Gastrocnemius medialis (tissue), 4 donors: ENCODE data around the gene CXCL14.

Source experiments
- POLR2A ChIP-seq, 2 donors: fragments of 450-650 bp; IDR thresholded peaks; one replicate each; pipeline ENCODE4 v1.6.1; 2017; ENCODE audit warnings: antibody characterized with exemption in 2 of 2, mild to moderate bottlenecking in 2 of 2, moderate library complexity in 2 of 2
- TF ChIP-seq, protein P1 (sequence below), 5 experiments: fragments of 450-650 bp in 3 of 5; fragments of 200-600 bp in 2 of 5; sonication (generic) in 2 of 5; IDR thresholded peaks in 4 of 5; conservative IDR thresholded peaks in 1 of 5; 1 replicate in 4 of 5; 2 replicates in 1 of 5; pipeline ENCODE4 v1.5.1; 2016 to 2019; ENCODE audit warnings: antibody characterized with exemption in 5 of 5, mild to moderate bottlenecking in 3 of 5, moderate library complexity in 3 of 5

DNA sequence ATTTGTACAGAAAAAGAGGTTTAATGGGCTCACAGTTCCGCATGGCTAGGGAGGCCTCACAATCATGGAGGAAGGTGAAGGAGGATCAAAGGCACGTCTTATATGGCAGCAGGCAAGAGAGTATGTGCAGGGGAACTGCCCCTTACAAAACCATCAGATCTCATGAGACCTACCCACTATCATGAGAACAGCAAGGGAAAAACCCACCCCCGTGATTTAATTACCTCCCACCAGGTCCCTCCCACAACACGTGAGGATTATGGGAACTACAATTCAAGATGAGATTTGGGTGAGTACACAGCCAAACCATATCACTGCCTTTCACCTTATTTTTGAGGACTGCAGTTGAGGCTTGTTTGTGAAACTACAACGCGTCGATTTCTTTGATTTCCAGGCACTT is 22.2 kb downstream of the CXCL14 start:
- TF ChIP-seq, protein P1, sequence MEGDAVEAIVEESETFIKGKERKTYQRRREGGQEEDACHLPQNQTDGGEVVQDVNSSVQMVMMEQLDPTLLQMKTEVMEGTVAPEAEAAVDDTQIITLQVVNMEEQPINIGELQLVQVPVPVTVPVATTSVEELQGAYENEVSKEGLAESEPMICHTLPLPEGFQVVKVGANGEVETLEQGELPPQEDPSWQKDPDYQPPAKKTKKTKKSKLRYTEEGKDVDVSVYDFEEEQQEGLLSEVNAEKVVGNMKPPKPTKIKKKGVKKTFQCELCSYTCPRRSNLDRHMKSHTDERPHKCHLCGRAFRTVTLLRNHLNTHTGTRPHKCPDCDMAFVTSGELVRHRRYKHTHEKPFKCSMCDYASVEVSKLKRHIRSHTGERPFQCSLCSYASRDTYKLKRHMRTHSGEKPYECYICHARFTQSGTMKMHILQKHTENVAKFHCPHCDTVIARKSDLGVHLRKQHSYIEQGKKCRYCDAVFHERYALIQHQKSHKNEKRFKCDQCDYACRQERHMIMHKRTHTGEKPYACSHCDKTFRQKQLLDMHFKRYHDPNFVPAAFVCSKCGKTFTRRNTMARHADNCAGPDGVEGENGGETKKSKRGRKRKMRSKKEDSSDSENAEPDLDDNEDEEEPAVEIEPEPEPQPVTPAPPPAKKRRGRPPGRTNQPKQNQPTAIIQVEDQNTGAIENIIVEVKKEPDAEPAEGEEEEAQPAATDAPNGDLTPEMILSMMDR (IDR thresholded peaks at IDR 0.05 in 4 of 5, conservative IDR thresholded peaks at IDR 0.05 in 1 of 5), result no peak
- TF ChIP-seq POLR2A (IDR thresholded peaks at IDR 0.05), result no peak
